Measurements from ENCODE around the gene JMY.
"Not testable (repeated sequence)": the region's sequence is repeated elsewhere in the genome, so short reads cannot be mapped to it uniquely, and the experiment has no call there.

JMY gene

GRCh38 chr5:79236362-79236969, 535 bp downstream of the JMY start:
- peak in 1 of 2 donors; percentile 8 for DNase-seq (ENCODE audit: extremely low read depth in 1 of 2, low read depth in 1 of 2)

GRCh38 chr5:79236970-79237739, 1.2 kb downstream of the JMY start:
- peak in 1 of 2 donors; percentile 2 for DNase-seq (ENCODE audit: extremely low read depth in 1 of 2, low read depth in 1 of 2)

GRCh38 chr5:79237740-79238560, 2.0 kb downstream of the JMY start:
- DNase-seq (ENCODE audit: extremely low read depth in 1 of 2, low read depth in 1 of 2), result no peak

GRCh38 chr5:79240561-79240960, 4.6 kb downstream of the JMY start:
- DNase-seq (ENCODE audit: extremely low read depth in 1 of 2, low read depth in 1 of 2), result no peak

GRCh38 chr5:79241535-79241979, 5.6 kb downstream of the JMY start:
- no peak for DNase-seq (ENCODE audit: extremely low read depth in 1 of 2, low read depth in 1 of 2)

GRCh38 chr5:79242242-79243039, 6.5 kb downstream of the JMY start:
- DNase-seq (ENCODE audit: extremely low read depth in 1 of 2, low read depth in 1 of 2), result no peak

- DNase-seq (ENCODE audit: extremely low read depth in 1 of 2, low read depth in 1 of 2), result no peak
These were observed 7.3 kb downstream of the JMY start for GRCh38 chr5:79243224-79243623.

GRCh38 chr5:79254067-79254466, 18.1 kb downstream of the JMY start:
- not testable (repeated sequence) for DNase-seq (ENCODE audit: extremely low read depth in 1 of 2, low read depth in 1 of 2)

- DNase-seq (ENCODE audit: extremely low read depth in 1 of 2, low read depth in 1 of 2), result no peak
These were observed 20.0 kb downstream of the JMY start for GRCh38 chr5:79255786-79256557.

GRCh38 chr5:79256563-79256962, 20.6 kb downstream of the JMY start:
- DNase-seq (ENCODE audit: extremely low read depth in 1 of 2, low read depth in 1 of 2), result no peak

- no peak for DNase-seq (ENCODE audit: extremely low read depth in 1 of 2, low read depth in 1 of 2)
These were observed 21.4 kb downstream of the JMY start for GRCh38 chr5:79257314-79257713.

GRCh38 chr5:79258801-79259200, 22.9 kb downstream of the JMY start:
- DNase-seq (ENCODE audit: extremely low read depth in 1 of 2, low read depth in 1 of 2), result no peak

- DNase-seq (ENCODE audit: extremely low read depth in 1 of 2, low read depth in 1 of 2), result no peak
These were observed 23.5 kb downstream of the JMY start for GRCh38 chr5:79259383-79259782.

GRCh38 chr5:79259810-79260209, 23.9 kb downstream of the JMY start:
- DNase-seq (ENCODE audit: extremely low read depth in 1 of 2, low read depth in 1 of 2), result no peak

- DNase-seq (ENCODE audit: extremely low read depth in 1 of 2, low read depth in 1 of 2), result no peak
These were observed 26.0 kb downstream of the JMY start for GRCh38 chr5:79261897-79262296.

- no peak for DNase-seq (ENCODE audit: extremely low read depth in 1 of 2, low read depth in 1 of 2)
These were observed 27.4 kb downstream of the JMY start for GRCh38 chr5:79263290-79263689.

GRCh38 chr5:79267180-79267579, 31.2 kb downstream of the JMY start:
- DNase-seq (ENCODE audit: extremely low read depth in 1 of 2, low read depth in 1 of 2), result no peak

GRCh38 chr5:79269733-79270166, 33.8 kb downstream of the JMY start:
- DNase-seq (ENCODE audit: extremely low read depth in 1 of 2, low read depth in 1 of 2), result no peak

- no peak for DNase-seq (ENCODE audit: extremely low read depth in 1 of 2, low read depth in 1 of 2)
These were observed 37.4 kb downstream of the JMY start for GRCh38 chr5:79273341-79273740.

GRCh38 chr5:79284846-79285245, 48.9 kb downstream of the JMY start:
- no peak for DNase-seq (ENCODE audit: extremely low read depth in 1 of 2, low read depth in 1 of 2)
